Fibroblast of lung (primary cell): Measurements from ENCODE around the gene ZXDC. TPM values are rescaled to one million over a fixed set of nuclear protein-coding genes. Genes with fewer than 3 reads are reported as not detected.

Experiments
- DNase-seq, 2 donors: peaks; one replicate each; pipeline versions ENCODE4 v3.0.0 to v3.0.0-alpha.2; 2010; ENCODE audit warnings: low read depth in 2 of 2
- H2AFZ ChIP-seq: 2 replicates; pipeline ENCODE4 v1.5.1; 2012; ENCODE audit warnings: low read length, control low read depth, inconsistent platforms
- H3K27ac ChIP-seq: 2 replicates; pipeline ENCODE4 v1.5.1; 2011; ENCODE audit warnings: low read length, control low read depth; ENCODE audit not compliant: insufficient read depth
- H3K27me3 ChIP-seq: 2 replicates; pipeline ENCODE4 v1.5.1; 2011; ENCODE audit warnings: mild to moderate bottlenecking, low read length; ENCODE audit not compliant: control insufficient read depth, insufficient read depth
- H3K36me3 ChIP-seq: 2 replicates; pipeline ENCODE4 v1.5.1; 2011; ENCODE audit warnings: low read length; ENCODE audit not compliant: control insufficient read depth, insufficient read depth
- H3K4me1 ChIP-seq: 2 replicates; pipeline ENCODE4 v1.5.1; 2011; ENCODE audit warnings: low read length; ENCODE audit not compliant: control insufficient read depth, insufficient read depth; ENCODE audit errors: extremely low read depth
- H3K4me2 ChIP-seq: 2 replicates; pipeline ENCODE4 v1.5.1; 2011; ENCODE audit warnings: low read length, control low read depth; ENCODE audit not compliant: insufficient read depth; ENCODE audit errors: extremely low read depth
- H3K4me3 ChIP-seq, 4 experiments: fragments of 200-600 bp in 1 of 4; sonication (generic) in 1 of 4; replicated peaks in 1 of 4; 2 replicates each; pipeline ENCODE4 v1.5.1; 2011 to 2016; ENCODE audit warnings: low read length in 4 of 4, low read depth in 3 of 4, mild to moderate bottlenecking in 3 of 4, control low read depth in 2 of 4, inconsistent platforms in 1 of 4, mixed read lengths in 1 of 4; ENCODE audit not compliant: insufficient read depth in 1 of 4; ENCODE audit errors: control extremely low read depth in 1 of 4
- H3K79me2 ChIP-seq: 2 replicates; pipeline ENCODE4 v1.5.1; 2012; ENCODE audit warnings: mild to moderate bottlenecking, low read length, inconsistent platforms; ENCODE audit not compliant: control insufficient read depth, insufficient read depth
- H3K9ac ChIP-seq: 2 replicates; pipeline ENCODE4 v1.5.1; 2011; ENCODE audit warnings: mild to moderate bottlenecking, low read length, control low read depth; ENCODE audit not compliant: insufficient read depth
- H3K9me3 ChIP-seq: 2 replicates; pipeline ENCODE4 v1.5.1; 2012; ENCODE audit warnings: low read depth, low read length; ENCODE audit not compliant: control insufficient read depth, insufficient read depth
- H4K20me1 ChIP-seq: 2 replicates; pipeline ENCODE4 v1.5.1; 2011; ENCODE audit warnings: low read length; ENCODE audit not compliant: control insufficient read depth, insufficient read depth; ENCODE audit errors: extremely low read depth
- EZH2 ChIP-seq: IDR thresholded peaks from 2 replicates; pipeline ENCODE4 v1.5.1; 2012; ENCODE audit warnings: low read length, control low read depth, mild to moderate bottlenecking; ENCODE audit errors: missing control alignments
- polyA plus RNA-seq, 2 donors: library from polyadenylated mRNA; depleted of rRNA in 1 of 2; stranded (reverse) in 1 of 2; unstranded in 1 of 2; fragments of >200 nt; gene quantifications; 2 replicates each; pipeline ENCODE4 v1.2.1, GENCODE V29; 2011 to 2012; ENCODE audit warnings: missing spikeins in 1 of 2
- total RNA-seq: library from RNA; depleted of rRNA; stranded (reverse); fragments of >200 nt; gene quantifications from 2 replicates; pipeline ENCODE4 v1.2.1, GENCODE V29; 2014
- TF ChIP-seq, protein P1 (sequence below), 2 donors: IDR thresholded peaks in 1 of 2; conservative IDR thresholded peaks in 1 of 2; 1 replicate in 1 of 2; 2 replicates in 1 of 2; pipeline ENCODE4 v1.5.1; 2011 to 2012; ENCODE audit warnings: low read length in 2 of 2, control low read depth in 1 of 2, inconsistent platforms in 1 of 2, low read depth in 1 of 2, mild to moderate bottlenecking in 1 of 2

Gene ZXDC
- total and polyA plus RNA-seq, 2 donors (not counting 1 experiment from before 2014, with no cell fraction given), result 5.9 to 17.8 TPM

DNA sequence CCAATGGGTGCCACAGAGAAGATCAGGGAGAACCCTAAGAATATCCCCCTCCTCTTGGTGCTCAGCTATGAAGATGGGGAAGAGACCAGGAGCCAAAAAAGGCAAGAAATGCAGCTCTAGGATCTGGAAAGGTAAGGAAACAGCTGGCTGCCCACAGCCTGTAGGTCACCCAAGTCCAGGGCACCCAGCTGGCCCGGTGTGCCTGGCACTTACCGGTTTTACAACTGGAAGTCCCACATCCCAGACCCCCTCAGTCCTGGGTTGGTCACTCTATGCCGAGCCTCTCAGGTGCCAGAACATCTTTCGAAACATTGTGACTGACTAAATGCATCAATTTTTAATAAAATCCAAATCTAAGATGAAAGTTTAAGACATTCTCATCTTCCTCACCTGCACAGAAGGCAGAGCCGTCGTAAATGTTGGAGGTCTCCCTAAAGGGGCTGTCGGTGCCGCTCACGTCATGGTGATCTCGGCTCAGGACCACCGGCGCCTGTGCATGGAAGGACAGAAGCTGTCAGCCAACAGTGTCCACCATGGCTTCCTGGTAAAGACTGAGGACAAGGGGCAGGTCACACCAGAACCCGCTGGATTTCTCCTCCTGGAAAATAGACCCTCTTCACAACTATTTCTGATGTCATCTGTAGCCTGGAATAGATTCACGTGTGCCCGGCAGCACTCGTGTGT lies 13.3 kb upstream of the ZXDC start:
- Histone ChIP-seq H3K4me3 (no peak overlapping the region), H3K27me3 (peaks cover 9% of the 10 kb centered on the region), H4K20me1 (no peaks in the 10 kb centered on the region), H3K4me2 (no peak overlapping the region), H3K36me3 (no peaks in the 10 kb centered on the region), H3K79me2 (no peaks in the 10 kb centered on the region), H2AFZ (no peak overlapping the region), H3K9ac (no peak overlapping the region), H3K9me3 (no peaks in the 10 kb centered on the region), H3K27ac (no peak overlapping the region), H3K4me1 (no peaks in the 10 kb centered on the region)
- TF ChIP-seq, protein P1, sequence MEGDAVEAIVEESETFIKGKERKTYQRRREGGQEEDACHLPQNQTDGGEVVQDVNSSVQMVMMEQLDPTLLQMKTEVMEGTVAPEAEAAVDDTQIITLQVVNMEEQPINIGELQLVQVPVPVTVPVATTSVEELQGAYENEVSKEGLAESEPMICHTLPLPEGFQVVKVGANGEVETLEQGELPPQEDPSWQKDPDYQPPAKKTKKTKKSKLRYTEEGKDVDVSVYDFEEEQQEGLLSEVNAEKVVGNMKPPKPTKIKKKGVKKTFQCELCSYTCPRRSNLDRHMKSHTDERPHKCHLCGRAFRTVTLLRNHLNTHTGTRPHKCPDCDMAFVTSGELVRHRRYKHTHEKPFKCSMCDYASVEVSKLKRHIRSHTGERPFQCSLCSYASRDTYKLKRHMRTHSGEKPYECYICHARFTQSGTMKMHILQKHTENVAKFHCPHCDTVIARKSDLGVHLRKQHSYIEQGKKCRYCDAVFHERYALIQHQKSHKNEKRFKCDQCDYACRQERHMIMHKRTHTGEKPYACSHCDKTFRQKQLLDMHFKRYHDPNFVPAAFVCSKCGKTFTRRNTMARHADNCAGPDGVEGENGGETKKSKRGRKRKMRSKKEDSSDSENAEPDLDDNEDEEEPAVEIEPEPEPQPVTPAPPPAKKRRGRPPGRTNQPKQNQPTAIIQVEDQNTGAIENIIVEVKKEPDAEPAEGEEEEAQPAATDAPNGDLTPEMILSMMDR (conservative IDR thresholded peaks at IDR 0.05 in 1 of 2, IDR thresholded peaks at IDR 0.05 in 1 of 2; ENCODE audit: low read depth in 1 of 2, low read length in 2 of 2), result no peak
- TF ChIP-seq EZH2, result no peak
- no peak for DNase-seq

DNA sequence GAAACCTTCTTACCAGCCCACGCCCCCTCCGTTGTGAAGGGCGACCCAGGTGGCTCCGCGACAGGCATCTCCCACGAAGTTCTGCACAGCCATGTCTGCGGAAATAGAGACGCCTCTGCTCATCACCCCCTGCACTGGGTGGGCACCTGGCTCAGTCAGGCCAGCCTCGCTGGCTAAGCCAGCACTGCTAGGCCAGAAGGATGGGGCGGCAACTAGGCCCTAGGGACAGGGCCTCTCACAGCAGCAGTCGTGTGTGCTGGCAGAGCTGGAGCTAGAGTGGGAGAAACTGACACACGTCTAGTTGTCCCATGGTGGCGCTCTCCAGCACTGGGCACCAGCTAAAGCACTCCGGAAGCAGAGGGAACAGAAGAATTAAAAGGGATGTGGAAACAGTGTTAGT lies 12.5 kb upstream of the ZXDC start:
- Histone ChIP-seq H3K27me3 (peaks cover 9% of the 10 kb centered on the region), H3K9ac (no peak overlapping the region), H3K4me2 (no peak overlapping the region), H4K20me1 (no peaks in the 10 kb centered on the region), H3K79me2 (no peaks in the 10 kb centered on the region), H3K36me3 (no peaks in the 10 kb centered on the region), H2AFZ (no peak overlapping the region), H3K27ac (no peak overlapping the region), H3K4me1 (no peaks in the 10 kb centered on the region), H3K4me3 (no peak overlapping the region), H3K9me3 (no peaks in the 10 kb centered on the region)
- DNase-seq, result no peak
- TF ChIP-seq, protein P1 (conservative IDR thresholded peaks at IDR 0.05 in 1 of 2, IDR thresholded peaks at IDR 0.05 in 1 of 2; ENCODE audit: low read depth in 1 of 2, low read length in 2 of 2), result no peak

DNA sequence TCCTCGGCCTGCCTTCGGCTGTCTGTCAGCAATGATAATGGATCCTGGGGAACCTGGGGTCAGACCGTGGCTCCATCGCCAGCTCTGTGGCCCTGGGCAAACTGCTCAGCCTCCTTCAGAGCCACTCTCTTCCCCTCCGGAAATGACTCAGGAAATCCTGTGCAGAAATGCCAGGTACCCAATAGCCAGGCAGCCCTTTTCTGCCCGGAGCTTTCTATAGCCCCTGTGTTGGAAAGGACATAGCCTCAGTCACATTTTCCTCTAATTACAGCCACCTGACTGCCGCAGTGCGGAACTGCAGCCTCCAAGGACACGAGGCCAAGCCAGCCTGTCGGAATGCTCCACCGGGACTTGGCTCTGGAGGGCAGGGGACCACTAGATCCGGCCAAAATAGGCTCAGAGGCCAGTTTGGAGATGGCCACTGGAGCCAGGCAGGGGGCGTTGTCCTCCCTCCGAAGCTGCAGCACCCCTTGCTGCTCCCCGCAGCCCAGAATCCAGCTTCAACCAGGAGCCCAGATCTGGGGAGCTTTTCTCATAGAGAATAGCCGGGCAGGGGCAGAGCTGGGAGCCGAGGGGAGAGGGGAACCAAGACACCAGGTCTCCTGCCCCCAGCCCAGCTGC lies 11.6 kb upstream of the ZXDC start:
- no peaks in the 10 kb centered on the region for H4K20me1 ChIP-seq
- H3K9ac ChIP-seq, result no peak overlapping the region
- H3K9me3 ChIP-seq, result no peaks in the 10 kb centered on the region
- no peaks in the 10 kb centered on the region for H3K79me2 ChIP-seq
- H3K4me3 ChIP-seq, result no peak overlapping the region
- peaks cover 9% of the 10 kb centered on the region for H3K27me3 ChIP-seq
- TF ChIP-seq EZH2, result no peak
- TF ChIP-seq, protein P1 (conservative IDR thresholded peaks at IDR 0.05 in 1 of 2, IDR thresholded peaks at IDR 0.05 in 1 of 2; ENCODE audit: low read depth in 1 of 2, low read length in 2 of 2), result no peak
- no peak overlapping the region for H2AFZ ChIP-seq
- no peak overlapping the region for H3K4me2 ChIP-seq
- no peaks in the 10 kb centered on the region for H3K36me3 ChIP-seq
- H3K27ac ChIP-seq, result no peak overlapping the region
- no peak for DNase-seq
- no peaks in the 10 kb centered on the region for H3K4me1 ChIP-seq
